HAP-1 (cell line): ENCODE data around the gene FAF1.
A peak's percentile ranks its signal among the peaks of the same experiment; 100 is the strongest.
"Not testable (repeated sequence)": the region's sequence is repeated elsewhere in the genome, so short reads cannot be mapped to it uniquely, and the experiment has no call there.

Experiments used
- DNase-seq, 2 experiments: peaks; one replicate each; pipeline ENCODE4 v3.0.0-alpha.2; 2016 to 2020; ENCODE audit warnings: low spot score in 2 of 2
- H3K27me3 ChIP-seq: fragments of 250-450 bp; sonication (Bioruptor Pico); 2 replicates; pipeline ENCODE4 v1.5.1; 2020; ENCODE audit warnings: low read depth, mild to moderate bottlenecking, moderate library complexity
- H3K36me3 ChIP-seq: fragments of 250-450 bp; sonication (Bioruptor Pico); replicated peaks from 2 replicates; pipeline ENCODE4 v1.5.1; 2020; ENCODE audit warnings: mild to moderate bottlenecking
- H3K4me1 ChIP-seq: fragments of 250-450 bp; sonication (Bioruptor Pico); 2 replicates; pipeline ENCODE4 v1.5.1; 2020; ENCODE audit warnings: mild to moderate bottlenecking
- H3K4me3 ChIP-seq: fragments of 250-450 bp; sonication (Bioruptor Pico); 2 replicates; pipeline ENCODE4 v1.5.1; 2020; ENCODE audit warnings: mild to moderate bottlenecking, moderate library complexity
- H3K9me3 ChIP-seq: fragments of 250-450 bp; sonication (Bioruptor Pico); 2 replicates; pipeline ENCODE4 v1.5.1; 2020; ENCODE audit warnings: mild to moderate bottlenecking, moderate library complexity
- in situ Hi-C: fragments of 300-500 bp; cut with MboI; formaldehyde crosslinking; loops from 3 replicates; pipeline ENCODE4 v1.14.3; 2020; ENCODE audit warnings: low sequenced_read_pairs, inconsistent platforms, mixed read lengths

The FAF1 gene

DNA sequence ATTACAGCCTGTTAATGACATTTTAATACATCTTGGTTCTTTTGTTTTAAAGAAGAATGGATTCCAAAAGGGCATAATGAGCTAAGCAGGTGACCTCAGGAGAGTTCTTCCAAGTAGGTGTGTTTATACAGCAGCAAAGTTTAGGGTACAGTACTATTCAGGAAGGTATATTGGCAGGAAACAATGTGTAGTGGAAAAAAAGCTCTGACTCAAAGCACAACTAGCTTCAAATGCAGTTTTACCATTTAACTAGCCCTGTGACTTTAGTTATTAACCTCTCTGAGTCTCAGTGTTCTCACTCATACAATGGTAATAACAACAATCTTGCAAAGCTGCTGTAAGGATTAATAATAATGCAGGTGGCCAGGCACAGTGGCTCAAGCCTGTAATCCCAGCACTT, 29.9 kb downstream of the FAF1 start:
- Histone ChIP-seq H3K36me3 (no peaks in the 10 kb centered on the region), H3K4me3 (no peak overlapping the region), H3K4me1 (no peaks in the 10 kb centered on the region), H3K9me3 (no peaks in the 10 kb centered on the region), H3K27me3 (no peaks in the 10 kb centered on the region)
- no peak for DNase-seq
- in situ Hi-C loops: no loop called here

DNA sequence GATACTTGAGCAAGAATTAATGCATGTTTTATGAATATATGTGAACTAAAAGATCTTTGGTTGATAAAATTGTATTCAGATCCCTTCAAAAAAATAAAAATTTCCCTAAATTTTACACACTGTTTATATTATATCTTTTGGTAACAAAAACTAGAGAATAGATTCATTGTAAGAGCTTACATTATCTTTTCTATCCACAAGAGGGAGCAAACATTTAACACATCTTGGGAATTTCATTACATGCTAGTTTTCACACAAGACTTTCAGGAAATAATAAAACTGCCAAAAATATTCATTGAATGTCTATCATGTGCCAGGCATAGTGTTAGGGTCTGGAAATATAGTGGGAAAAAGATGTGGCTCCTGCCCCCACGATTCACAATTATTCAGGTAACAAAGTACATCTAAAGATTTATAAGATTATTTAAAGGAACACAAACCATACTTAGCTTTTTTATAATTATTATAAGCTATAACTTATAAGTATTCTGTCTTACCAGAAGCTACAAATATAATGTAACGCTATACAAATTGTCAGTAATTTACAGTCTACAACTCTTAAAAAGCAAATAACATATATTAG, 30.6 kb downstream of the FAF1 start:
- peaks cover 2% of the 10 kb centered on the region; the same call in 1 of the 2 replicates for H3K9me3 ChIP-seq
- no peaks in the 10 kb centered on the region for H3K36me3 ChIP-seq
- H3K4me1 ChIP-seq: no peaks in the 10 kb centered on the region
- in situ Hi-C loops: no loop called here
- no peaks in the 10 kb centered on the region for H3K27me3 ChIP-seq
- no peak overlapping the region for H3K4me3 ChIP-seq
- peak in 1 of 2 experiments; percentile 56 for DNase-seq

DNA sequence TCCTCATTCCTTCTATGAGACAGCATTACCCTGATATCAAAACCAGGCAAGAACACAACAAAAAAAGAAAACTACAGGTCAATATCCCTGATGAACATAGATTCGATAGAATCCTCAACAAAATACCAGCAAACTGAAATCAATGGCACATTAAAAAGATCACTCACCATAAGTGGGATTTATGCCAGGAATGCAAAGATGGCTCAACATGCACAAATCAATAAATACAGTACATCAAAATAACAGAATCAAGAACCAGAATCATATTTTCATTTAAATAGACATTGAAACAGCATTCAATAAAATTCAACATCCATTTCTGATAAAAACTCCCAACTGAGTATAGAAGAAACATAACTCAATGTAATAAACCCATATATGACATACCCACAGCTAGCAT, 36.5 kb downstream of the FAF1 start:
- H3K4me3 ChIP-seq: no peak overlapping the region
- no peak for DNase-seq
- H3K27me3 ChIP-seq: no peaks in the 10 kb centered on the region
- H3K4me1 ChIP-seq: no peaks in the 10 kb centered on the region
- H3K9me3 ChIP-seq: peaks cover 10% of the 10 kb centered on the region; the same call in 1 of the 2 replicates
- H3K36me3 ChIP-seq: no peaks in the 10 kb centered on the region
- in situ Hi-C loops: no loop called here

DNA sequence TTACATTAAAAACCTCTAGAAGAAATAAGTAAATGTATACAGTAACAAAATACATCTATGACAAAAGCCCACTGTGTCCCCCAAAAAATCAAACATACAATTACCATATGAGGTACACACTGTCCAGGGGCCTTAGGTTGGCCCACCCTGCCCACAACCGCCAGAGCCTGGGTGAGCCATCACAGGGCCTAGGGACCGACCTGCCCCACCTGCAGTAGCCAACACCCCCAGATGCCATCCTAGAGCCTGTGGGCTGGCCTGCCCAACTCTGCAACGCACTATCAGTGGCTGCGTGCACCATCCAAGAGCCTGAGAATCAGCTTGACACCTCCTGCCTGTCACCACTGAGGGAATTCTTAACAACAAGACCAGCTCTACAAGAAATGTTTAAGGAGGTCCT, 39.0 kb downstream of the FAF1 start:
- no peak for DNase-seq
- in situ Hi-C loops: no loop called here
- Histone ChIP-seq H3K27me3 (no peaks in the 10 kb centered on the region), H3K36me3 (no peaks in the 10 kb centered on the region), H3K4me3 (no peak overlapping the region), H3K4me1 (no peaks in the 10 kb centered on the region), H3K9me3 (peaks cover 10% of the 10 kb centered on the region; the same call in 1 of the 2 replicates)

DNA sequence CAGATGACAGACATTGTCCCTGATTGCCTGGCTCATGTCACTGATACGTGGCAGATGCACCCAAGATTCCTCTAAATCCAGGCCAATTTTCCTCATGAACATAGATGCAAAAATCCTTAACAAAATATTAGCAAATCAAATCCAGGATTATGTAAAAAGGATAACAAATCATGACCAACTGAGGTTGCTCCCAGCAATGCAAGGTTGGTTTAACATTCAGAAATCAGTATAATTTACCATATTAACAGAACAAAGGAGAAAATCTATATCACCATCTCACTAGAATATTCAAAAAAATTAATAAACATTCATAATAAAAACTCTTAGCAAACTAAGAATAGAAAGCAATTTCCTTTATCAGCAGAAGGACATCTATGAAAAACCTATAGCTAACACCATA, 39.7 kb downstream of the FAF1 start:
- Histone ChIP-seq H3K4me1 (no peaks in the 10 kb centered on the region), H3K27me3 (no peaks in the 10 kb centered on the region), H3K4me3 (no peak overlapping the region), H3K9me3 (peaks cover 10% of the 10 kb centered on the region; the same call in 1 of the 2 replicates), H3K36me3 (no peaks in the 10 kb centered on the region)
- no peak for DNase-seq
- in situ Hi-C loops: no loop called here

DNA sequence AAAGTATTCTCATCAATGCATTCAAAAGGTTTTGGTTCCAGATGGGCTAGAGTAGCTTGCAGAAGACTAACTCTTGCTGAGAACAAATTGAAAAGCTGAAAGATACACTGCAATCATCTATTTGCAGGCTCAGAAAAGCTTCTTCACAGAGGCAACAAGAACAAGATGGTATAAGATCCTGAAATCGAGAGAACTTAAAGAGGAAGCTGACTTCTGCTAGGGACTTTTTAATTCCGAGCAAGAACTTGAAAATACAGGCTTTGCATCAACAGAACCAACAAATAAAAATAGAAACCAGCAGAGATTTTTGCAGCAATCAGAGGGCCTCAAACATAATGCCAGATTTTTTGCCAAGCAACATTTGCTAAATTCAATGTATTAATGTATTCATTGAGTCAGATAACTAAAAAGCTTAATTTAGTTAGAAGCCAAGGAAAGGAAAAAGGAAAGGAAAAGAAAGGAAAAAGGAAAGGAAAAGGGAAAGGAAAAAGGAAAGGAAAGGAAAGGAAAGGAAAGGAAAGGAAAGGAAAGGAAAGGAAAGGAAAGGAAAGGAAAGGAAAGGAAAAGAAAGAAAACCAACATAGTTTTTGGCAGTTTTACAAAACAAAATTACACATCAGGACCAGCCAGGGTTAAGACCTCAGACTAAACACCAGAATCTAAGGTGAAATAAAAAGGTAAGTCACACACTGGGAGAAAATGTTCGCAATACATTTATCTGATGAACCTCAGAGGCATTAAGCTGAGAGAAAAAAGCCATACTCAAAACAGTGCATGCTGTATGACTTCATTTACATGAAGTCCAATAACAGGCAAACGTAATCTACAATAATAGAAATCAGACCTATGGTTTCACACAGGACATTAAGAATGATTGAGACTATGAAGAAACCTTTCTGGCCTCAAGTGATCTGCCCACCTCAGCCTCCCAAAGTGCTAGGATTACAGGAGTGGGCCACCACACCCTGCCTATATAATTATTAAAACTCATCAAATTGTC, 42.6 kb downstream of the FAF1 start:
- in situ Hi-C loops: no loop called here
- 0 out of 2 replicates have a peak, but pooled peaks cover 7% of the 10 kb centered on the region for H3K9me3 ChIP-seq
- H3K4me1 ChIP-seq: no peaks in the 10 kb centered on the region
- no peak for DNase-seq
- no peaks in the 10 kb centered on the region for H3K27me3 ChIP-seq
- no peaks in the 10 kb centered on the region; the same call in 1 of the 2 replicates for H3K36me3 ChIP-seq
- no peak overlapping the region for H3K4me3 ChIP-seq

DNA sequence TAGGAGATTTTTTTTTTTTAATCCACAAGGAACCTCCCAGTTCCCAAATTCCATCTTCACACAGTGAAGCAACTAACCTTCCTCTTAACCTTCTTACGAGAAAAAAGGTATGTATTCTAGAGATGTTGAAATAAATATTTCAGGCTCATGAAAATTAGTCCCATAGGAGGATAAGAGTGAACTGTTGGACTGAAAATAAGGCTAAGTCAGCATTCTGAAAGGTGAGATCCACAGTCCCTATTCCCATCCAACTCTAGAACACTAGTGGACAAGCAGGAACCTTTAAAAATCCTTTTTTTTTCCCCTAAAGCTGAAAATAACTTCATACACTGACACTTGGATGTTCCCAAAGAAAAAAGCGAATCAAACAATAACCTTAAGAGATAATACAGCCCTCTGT, 44.4 kb downstream of the FAF1 start:
- Histone ChIP-seq H3K9me3 (peaks cover 5% of the 10 kb centered on the region; the same call in 1 of the 2 replicates), H3K4me3 (no peak overlapping the region), H3K36me3 (no peaks in the 10 kb centered on the region; the same call in 1 of the 2 replicates), H3K27me3 (no peaks in the 10 kb centered on the region), H3K4me1 (no peaks in the 10 kb centered on the region)
- in situ Hi-C loops: no loop called here
- no peak for DNase-seq

DNA sequence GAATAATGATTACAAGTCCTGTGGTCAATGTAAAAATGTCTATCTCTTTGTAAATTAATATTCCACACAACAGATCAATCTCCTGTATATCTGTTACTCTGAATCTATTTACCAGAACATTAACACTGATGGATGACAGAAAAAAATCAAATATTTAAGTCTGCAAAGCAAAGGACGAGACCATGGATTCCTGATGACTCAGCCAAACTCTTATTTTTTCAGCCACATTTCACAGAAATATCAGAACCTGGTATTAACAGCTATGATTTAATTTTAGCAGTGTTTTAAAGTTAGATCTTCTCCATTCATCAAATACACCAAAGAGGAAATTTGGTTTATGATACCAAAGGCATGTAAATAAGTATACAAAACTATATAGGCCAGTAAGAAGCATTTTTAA, 46.1 kb downstream of the FAF1 start:
- no peak for DNase-seq
- peaks cover 12% of the 10 kb centered on the region for H3K9me3 ChIP-seq
- no peaks in the 10 kb centered on the region for H3K27me3 ChIP-seq
- H3K36me3 ChIP-seq: no peaks in the 10 kb centered on the region; the same call in 1 of the 2 replicates
- H3K4me1 ChIP-seq: no peaks in the 10 kb centered on the region
- no peak overlapping the region for H3K4me3 ChIP-seq
- in situ Hi-C loops: no loop called here

DNA sequence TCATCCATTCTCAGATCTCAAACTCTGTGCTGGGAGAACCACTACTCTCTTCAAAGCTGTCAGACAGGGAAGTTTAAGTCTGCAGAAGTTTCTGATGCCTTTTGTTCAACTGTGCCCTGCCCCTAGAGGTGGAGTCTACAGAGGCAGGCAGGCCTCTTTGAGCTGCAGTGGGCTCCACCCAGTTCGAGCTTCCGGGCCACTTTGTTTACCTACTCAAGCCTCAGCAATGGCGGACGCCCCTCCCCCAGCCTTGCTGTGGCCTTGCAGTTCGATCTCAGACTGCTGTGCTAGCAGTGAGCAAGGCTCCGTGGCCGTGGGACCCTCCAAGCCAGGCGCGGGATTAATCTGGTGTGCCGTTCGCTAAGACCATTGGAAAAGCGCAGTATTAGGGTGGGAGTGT, 49.7 kb downstream of the FAF1 start:
- DNase-seq, in situ Hi-C loops, H3K4me1 ChIP-seq, H3K36me3 ChIP-seq, H3K4me3 ChIP-seq, H3K27me3 ChIP-seq: not testable (repeated sequence)
- H3K9me3 ChIP-seq: peaks cover 16% of the 10 kb centered on the region

DNA sequence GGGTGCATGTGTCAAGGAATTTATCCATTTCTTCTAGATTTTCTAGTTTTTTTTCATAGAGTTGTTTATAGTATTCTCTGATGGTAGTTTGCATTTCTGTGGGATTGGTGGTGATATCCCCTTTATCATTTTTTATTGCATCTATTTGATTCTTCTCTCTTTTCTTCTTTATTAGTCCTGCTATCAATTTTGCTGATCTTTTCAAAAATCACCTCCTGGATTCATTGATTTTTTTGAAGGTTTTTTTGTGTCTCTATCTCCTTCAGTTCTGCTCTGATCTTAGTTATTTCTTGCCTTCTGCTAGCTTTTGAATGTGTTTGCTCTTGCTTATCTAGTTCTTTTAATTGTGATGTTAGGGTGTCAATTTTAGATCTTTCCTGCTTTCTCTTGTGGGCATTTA, 52.5 kb downstream of the FAF1 start:
- H3K27me3 ChIP-seq: not testable (repeated sequence)

DNA sequence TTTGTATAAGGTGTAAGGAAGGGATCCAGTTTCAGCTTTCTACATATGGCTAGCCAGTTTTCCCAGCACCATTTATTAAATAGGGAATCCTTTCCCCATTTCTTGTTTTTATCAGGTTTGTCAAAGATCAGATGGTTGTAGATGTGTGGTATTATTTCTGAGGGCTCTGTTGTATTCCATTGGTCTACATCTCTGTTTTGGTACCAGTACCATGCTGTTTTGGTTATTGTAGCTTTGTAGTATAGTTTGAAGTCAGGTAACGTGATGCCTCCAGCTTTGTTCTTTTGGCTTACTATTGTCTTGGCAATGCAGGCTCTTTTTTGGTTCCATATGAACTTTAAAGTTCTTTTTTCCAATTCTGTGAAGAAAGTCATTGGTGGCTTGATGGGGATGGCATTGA, 54.0 kb downstream of the FAF1 start:
- in situ Hi-C loops, H3K27me3 ChIP-seq, H3K4me1 ChIP-seq, H3K4me3 ChIP-seq, H3K36me3 ChIP-seq, DNase-seq: not testable (repeated sequence)
- peaks cover 13% of the 10 kb centered on the region for H3K9me3 ChIP-seq

More for the DNA sequence above, 52.5 kb downstream of the FAF1 start:
- H3K9me3 ChIP-seq: peaks cover 16% of the 10 kb centered on the region
- H3K36me3 ChIP-seq, DNase-seq, H3K4me1 ChIP-seq, in situ Hi-C loops, H3K4me3 ChIP-seq: not testable (repeated sequence)

DNA sequence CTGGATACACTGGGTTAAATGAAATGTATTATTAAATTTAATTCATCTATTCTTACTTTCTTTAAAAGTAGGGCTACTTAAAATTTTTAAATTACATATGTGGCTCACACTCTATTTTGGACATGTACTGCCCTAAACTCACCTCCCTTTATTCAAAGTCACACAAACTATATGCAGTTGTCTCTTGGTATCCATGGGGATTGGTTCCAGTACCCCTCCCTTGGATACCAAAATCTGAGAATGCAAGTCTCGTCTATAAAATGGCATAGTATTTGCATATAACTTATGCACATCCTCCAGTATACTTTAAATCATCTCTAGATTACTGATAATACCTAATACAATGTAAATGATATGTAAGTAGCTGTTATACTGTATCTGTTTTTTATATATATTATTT, 57.6 kb downstream of the FAF1 start:
- no peaks in the 10 kb centered on the region for H3K27me3 ChIP-seq

DNA sequence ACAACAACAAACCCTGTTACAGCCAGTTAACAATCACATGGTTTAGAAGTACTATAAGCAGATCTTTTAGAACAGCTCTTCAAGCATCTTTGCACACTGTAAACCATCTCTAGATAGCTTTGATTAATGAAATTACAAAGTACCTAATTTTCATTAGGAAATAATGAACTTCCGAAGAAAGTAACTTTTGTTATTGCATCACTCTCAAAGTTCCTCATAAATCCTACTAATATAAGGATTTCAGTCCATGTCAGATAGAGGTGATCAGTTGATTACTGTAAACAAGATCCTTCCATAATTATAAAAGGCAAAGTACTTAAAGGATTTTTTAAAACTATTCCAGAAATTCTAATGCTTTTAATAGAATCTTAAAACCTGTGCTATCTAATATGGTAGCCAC, 58.2 kb downstream of the FAF1 start:
- H3K36me3 ChIP-seq: no peaks in the 10 kb centered on the region
- no peak overlapping the region for H3K4me3 ChIP-seq
- peaks cover 4% of the 10 kb centered on the region for H3K9me3 ChIP-seq
- H3K4me1 ChIP-seq: peaks cover 6% of the 10 kb centered on the region; the same call in 1 of the 2 replicates
- DNase-seq: no peak
- in situ Hi-C loops: no loop called here
- H3K27me3 ChIP-seq: no peaks in the 10 kb centered on the region

More for the DNA sequence above, 57.6 kb downstream of the FAF1 start:
- Histone ChIP-seq H3K9me3 (peaks cover 4% of the 10 kb centered on the region), H3K36me3 (no peaks in the 10 kb centered on the region), H3K4me3 (no peak overlapping the region), H3K4me1 (peaks cover 6% of the 10 kb centered on the region; the same call in 1 of the 2 replicates)
- in situ Hi-C loops: no loop called here
- no peak for DNase-seq

DNA sequence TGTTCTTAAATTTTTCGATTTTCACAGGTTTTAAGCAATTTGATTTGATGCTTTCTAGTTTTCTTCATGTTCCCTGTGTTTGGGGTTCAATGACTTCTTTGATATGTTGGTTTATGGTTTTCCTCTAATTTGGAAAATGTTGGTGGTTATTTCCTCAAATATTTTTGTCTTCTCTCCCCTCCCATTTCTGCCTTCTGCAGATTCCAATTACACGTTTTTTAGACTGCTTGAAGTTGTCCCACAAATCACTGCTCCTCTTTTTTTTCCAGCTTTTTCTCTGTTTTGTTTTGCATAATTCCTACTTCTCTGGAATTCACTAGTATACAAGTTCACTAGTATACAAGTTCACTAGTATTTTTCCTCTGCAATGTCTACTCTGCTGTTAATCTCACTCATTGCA, 61.3 kb downstream of the FAF1 start:
- H3K4me1 ChIP-seq: peaks cover 6% of the 10 kb centered on the region; the same call in 1 of the 2 replicates
- H3K36me3 ChIP-seq: no peaks in the 10 kb centered on the region
- DNase-seq: no peak
- no peaks in the 10 kb centered on the region for H3K27me3 ChIP-seq
- no peaks in the 10 kb centered on the region for H3K9me3 ChIP-seq
- in situ Hi-C loops: no loop called here
- no peak overlapping the region for H3K4me3 ChIP-seq
